Activated CD8-positive, alpha-beta memory T cell treated with anti-CD3 and anti-CD28 coated beads for 48 hours (primary cell): ENCODE data around the gene STOML2.
A peak's percentile ranks its signal among the peaks of the same experiment; 100 is the strongest.

Experiments used
- DNase-seq, 3 experiments: peaks; one replicate each; pipeline ENCODE4 v3.0.0-alpha.2; 2020; ENCODE audit warnings: low read depth in 2 of 3, low spot score in 2 of 3

STOML2 gene

DNA sequence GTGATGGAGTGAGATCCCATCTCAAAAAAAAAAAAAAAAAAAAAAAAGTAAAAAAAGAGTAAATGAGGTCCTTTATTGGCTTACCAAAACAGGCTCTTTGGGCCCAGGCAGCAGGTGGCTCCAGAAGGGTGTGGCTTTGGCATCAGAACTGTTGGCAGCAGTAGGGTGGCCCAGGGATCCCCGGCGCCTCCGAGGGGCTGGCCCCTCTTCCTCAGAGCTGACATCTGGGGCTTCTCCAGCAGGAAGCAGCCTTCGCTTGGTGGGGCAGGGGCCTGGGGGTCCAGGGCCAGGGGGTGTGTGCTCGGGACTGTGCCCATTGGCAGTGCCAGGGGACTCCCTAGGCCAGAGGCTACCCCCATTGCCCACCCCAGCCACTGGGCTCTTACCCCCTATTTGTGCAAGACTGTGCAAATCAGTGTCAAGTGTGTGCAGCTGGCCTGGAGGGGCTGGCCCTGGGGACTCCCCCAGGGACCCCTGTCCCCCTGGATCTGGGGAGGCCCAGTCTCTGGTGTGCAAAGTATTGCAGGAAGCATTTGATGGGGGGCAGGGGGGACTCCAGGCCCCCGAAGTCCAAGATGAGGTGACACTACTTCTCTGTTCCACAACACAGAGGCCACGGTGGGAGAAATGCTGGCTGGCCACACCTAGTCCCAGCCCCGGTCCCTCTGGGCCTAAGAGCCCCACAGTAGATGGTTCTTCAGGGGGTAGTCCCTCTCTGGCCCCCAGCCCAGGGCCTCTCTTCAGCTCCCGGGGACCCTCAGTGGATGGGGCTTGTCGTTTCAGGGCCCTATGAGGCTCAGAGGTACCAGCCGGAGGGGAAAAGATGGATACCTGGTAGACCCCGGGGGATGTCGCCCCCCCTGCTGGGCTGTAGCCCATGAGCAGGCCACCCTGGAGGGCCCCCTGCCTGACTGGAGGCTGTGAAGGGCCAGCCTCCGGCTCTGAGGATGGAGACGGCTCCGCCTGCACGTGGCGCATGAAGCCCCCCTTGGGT, 4.7 kb upstream of the STOML2 start:
- DNase-seq, result no peak

DNA sequence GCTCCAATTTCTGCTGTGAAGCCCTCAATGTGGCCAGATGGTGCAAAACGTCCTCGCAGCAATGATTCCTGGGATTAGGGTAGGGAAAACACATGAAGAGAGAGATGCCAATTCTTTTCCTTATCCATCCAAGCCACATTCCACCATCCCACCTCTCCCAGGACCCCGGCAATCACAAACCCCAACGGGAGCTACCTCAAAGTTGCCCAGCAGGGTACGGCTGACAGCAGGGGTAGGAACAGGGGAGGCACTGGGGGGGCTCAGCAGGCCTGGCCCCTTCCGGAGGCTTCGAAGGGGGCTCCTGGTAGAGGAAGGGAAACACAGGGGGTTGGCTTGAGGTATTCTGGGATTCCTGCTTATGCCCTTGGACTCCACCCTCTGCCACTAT, 3.4 kb upstream of the STOML2 start:
- no peak for DNase-seq

DNA sequence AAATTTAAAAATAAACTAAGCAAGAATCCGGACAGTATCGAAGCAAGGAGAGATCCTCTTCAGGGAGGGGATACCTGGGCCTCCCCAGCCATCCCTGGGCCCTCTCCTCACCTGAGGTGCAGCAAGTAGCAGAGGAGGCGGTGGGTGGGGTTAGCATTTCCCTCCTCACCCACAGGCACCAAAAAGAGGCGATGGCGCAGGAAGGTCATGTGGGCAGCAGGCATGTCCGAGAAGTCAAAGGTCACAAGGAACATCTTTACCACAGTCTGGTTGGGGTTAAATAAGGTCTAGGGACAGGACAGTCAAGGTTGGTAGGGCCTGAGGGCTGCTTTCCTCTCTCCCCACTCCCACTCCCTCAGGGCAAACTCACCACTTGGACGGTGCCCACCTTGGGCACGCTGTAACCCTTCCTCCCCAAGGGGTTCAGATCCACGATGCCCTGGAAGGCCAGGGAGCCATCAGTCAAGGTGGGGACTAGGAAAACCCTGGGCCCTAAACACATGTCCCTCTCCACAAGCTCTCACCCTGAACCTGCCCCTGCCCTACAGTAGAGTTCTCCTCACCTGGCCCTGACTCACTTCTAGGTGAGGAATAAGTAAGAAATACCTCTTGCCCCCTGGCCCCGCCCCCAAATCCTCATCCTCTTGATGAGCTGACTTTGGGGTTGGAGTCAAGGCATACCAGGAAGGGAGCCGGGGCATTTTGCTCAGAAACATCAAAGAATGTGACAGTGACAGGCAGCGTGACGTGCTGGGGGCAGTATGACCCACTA, 2.8 kb upstream of the STOML2 start:
- no peak for DNase-seq

DNA sequence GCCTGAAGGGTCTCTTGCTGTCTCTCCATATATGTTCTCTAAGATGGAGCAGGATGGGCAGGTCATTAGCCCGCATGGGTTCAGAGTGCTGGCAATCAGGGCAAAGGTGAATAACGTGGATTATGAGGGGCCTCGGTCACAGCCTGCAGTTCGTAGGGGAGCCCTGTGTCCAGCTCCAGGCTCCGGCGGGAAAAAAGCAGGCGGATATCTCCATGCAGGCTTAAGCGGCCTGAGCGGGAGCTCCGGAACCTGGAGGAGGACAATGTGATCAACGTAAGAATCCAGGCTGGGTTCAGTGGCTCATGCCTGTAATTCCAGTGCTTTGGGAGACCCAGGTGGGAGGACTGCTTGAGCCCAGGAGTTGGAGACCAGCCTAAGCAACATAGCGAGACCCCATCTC, 2.2 kb upstream of the STOML2 start:
- no peak for DNase-seq

DNA sequence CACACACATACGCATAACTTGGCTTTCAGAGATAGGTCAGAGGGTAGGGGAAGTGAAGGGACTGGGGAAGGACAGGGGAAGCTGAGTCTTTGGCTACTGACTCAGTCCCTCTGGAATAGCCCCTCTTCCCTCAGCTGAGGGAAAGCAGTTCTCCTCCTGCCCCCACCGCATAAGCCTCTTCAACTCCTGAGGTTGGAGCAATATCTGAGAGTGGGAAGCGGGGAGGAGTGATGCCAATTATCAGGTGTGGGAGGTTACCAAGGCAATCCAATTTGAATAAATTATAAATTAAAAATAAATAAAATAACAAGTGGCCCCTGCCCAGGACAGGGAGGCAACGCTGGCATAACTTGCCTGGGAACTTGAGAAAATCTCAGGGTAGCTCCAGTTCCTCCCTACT, 1.7 kb upstream of the STOML2 start:
- no peak for DNase-seq

DNA sequence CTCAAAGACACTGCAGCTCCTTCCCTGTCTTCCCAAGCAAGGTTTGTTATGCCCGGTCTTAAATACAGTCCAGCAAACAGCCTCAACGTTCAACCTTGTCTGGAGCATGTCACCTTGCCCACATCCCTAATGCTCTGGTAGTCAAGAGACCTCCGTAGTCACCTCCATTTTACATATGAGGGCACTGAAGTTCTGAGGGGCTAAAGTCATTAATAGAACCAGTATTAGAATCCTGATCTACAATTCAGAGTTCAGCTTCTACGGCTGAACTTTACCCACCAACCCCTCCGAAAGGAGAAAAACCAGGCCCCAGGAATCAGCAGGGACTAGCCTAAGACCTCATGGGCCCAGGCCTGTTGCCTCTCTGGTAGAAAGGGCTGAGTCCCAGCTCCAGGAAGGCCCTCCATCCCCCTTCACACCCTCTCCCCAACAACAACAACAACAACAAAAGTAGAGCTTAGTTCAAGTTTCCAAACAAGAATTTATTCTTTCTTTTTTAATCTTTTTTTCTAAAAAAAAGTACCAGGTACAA, 795 bp upstream of the STOML2 start:
- no peak for DNase-seq

DNA sequence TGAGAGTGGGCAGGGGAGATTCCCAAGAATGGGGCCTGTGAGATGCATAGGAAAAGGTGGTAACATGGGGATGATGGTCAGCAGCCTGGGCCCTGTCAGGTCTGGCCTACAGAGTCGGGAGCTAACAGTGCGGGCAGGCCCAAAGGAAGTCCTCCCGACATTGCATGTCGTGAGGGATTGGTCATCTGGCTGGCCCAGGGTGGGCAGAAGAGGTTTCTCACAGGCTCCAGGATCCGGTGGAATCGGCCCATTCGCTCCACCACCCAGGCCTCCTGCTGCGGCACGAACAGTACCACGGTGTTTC, 514 bp downstream of the STOML2 start:
- no peak for DNase-seq

DNA sequence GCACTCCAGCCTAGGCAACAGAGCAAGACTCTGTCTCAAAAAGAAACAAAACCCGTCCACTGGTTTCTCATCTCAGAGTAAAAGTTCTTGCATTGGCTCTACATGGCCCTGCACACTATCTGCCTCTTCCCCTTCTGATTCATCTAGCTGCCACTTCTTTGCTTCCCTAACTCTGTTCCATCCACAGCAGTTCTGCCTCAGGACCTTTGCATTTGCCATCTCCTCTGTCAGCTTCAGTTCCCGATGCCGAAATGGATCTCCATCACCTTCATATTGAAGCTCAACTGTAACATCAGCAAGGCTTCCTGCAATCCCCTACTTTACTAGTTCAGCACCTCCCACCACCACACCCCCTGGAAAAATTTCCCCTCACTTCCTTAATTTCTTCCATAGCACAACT, 5.4 kb downstream of the STOML2 start:
- DNase-seq, result no peak

DNA sequence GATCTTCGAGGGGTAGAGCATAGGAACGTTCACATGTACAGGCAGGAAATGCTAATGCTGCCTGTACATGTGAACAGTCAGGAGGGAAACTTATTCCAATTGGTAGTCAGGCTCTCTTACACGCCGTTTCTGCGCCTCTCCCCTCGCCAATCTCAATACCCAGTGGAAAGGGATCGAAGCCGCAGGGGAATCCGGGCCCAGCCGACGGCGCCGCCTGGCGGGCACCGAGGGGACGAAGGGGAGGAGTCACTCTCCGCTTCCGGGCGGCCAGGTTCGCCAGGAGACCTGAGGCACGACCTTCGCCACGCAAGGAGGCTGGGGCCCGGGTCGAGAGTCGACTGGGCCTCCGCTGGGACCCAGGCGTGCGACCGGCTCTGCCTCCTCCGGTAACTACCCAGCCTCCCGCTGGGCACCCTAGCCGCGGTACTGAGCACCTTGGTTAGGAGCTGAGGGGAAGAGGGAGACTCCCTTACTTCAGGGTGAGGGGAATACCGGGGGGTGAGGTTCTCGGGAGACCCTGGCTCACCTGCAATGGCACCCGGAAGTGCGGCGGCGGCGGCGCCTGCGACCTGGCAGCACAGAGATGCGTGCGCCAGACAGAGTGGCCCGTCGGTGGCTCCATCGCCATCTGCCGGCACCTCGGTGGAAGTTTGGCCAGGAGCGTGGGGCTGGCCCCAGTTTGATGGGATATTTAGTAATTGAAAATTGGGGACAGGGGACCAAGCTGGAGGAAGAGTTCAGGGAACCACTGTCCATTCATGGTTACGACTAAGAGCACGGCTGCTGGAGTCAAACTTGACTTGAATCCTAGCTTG, 6.7 kb downstream of the STOML2 start, which contains the start of gene PIGO:
PIGO (minus strand) TSS at position 557 of the 815 bp plus-strand sequence. CDS start 1,026 bp downstream, outside the sequence.
- DNase-seq, result peak; percentile 79 to 86 (median 80)

DNA sequence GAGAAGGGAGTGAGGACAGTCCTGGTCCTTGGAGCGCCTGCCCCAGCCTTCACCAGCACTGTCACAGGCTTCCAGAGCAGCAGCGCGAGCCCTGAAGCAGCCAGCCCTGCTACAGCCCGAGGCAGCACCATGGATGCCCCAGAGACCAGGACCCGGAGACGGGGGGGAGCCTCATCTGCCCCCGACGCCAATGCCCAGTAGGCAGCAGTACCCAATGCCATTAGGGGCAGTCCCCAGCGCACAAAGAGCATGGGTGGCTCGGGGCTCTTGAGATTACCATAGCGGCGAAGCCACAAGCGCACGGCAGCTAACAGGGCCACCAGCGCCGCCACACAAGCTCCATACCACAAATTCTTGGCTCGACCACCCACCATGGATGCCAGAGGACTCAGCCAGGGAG, 11.4 kb downstream of the STOML2 start:
- no peak for DNase-seq

DNA sequence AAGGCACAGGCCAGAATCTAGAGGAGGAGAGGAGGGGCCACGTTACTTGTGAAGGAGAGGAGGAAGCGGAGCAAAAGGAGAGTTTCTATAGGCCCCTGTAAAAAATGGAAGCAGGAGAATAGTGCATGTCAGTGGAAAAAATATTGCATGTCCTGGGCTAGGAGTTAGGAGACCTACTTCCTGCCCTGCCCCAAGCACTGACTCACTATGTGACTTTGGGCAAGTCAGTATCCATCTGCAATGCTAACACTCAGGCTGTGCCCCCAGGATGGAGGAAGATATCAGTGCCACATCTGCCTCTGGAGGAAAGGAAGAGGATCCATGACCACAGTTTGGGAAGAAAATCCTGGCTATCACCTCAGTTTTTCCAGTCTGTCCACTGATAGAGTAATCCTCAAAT, 13.5 kb downstream of the STOML2 start:
- DNase-seq, result no peak

DNA sequence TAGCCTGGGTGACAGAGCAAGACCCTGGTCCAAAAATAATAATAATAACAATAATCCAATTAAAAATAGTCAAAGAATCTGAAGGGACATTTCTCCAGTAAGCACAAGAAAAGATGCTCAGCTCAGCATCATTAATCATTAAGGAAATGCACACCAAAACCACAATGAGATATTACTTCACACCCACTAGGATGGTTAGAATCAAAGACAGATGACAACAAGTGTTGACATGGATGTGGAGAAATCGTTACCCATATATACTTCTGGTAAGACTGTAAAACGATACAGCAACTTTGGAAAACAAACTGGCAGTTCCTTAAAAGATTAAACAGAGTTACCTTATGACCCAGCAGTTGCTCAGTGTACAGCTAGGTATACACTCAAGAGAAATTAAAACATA, 17.9 kb downstream of the STOML2 start:
- no peak for DNase-seq

DNA sequence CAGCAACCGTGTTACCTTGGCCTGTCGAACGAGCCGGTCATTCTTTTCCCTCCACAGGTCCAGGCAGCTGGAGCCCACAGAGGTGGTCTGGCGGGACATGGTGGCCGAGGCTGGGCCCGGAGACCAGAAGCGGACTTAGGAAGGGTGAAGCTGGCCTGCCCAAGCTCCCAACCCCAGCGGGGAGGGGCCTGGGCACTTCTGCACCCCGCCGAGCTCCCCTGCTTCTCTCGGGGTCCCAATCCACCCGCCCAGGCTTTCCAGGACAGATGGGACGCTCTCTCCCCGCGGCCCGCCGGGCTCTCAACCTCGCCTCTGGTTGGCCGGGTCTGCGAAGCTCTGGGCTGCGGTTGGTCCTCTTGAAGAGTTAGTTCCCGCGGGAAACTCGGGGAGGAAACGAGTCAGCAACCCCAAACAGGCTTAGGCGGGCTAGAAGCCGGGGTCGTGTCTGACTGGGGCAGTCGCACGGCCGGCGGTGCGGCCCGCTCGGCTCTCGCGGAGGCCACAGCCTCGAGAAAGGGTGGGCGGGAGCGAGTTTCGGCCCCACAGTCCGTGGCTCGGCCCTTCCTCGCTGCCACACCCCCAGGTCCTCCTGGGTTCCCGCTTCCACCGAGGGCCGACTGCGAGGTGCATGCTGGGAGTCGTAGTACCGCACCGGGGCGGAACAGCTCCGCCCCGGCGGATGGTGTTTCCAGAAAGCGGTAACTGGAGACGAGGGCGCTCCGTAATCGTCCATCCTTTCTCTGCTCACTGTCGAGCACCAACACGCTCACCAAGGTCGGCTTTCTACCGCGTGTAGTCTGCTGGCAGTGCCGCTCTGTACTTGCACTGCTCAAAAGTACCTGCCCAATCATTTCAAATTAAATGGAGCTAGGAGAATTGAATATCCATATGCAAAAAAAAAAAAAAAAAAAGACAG, 23.2 kb downstream of the STOML2 start, which contains the start of gene FANCG:
FANCG (minus strand) TSS at position 517 of the 916 bp plus-strand sequence; CDS start at position 99, 418 bp downstream.
- DNase-seq, result peak; percentile 64 to 76 (median 65)

DNA sequence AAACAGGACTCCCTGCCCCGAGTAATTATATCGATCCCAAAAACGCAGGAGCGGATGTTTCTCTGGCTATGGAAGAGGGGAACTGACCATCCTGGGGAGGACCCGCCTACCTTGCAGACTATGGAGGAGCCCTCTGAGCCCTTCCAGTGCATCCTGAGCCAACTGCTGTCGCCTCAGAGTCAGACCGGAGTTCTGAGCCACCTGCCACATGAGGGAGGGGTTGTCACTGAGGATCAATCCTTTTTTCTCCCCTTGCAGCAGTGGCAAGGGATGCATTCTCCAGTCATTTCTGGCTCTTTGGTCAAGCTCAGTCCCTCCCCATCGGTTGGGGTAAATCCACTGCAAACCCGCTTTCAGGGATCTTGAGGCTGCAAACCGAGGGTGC, 23.9 kb downstream of the STOML2 start:
- no peak for DNase-seq

DNA sequence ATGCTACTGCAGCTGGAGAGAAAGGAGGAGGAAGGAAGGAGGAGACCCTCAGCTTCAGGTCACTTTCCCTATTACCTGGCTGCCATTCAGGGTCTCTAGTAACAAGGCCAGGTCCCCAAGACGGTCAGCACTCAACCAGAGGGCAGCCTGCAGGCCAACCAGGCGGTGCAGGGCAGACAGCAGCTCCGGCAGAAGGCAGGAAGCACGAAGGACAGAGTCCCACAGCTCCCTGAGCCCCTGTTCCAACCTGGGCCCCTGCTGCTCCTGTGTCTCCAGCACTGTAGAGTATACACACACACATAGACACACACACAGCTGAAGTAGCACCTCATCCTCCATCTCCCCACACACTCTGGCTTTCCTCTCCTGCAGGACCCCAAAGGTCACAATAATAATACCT, 24.9 kb downstream of the STOML2 start:
- DNase-seq, result no peak

DNA sequence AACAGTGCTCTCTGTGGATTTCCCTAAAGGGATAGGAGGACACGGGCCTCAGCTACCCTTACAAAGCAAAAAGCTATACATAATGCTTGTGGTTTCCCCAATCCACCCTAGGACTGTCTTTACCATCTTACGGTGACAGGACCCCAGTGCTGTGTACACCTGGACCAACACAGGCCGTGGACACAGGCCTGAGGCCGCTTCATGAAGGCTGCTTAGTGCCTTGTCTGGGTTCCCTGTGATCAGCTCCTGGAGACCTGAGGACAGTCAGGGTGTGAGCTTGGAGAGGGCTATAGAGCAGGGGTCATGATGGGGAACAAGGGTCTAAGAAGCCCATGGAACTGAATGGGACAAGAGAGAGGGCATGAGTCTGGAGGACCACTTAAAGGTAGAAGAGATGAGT, 26.1 kb downstream of the STOML2 start:
- no peak for DNase-seq

DNA sequence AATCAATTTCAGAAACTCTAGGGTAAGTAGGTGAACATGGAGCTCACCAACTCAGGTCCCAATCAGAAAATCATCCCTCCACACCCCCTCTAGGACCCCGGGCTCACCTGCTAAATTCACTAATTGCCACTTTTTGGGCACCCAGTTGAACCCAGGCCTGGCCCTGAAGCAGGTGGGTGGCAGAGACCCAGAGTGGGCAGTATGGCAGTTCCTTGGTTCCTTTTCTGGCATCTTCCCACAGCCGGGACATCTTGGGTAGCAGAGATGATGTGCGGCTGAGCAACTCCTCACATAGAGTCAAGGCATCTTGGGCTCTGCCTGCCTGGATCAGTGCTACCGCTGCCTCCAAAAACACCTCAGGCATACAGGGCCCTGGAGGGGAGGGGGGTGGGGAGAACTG, 27.6 kb downstream of the STOML2 start:
- no peak for DNase-seq

DNA sequence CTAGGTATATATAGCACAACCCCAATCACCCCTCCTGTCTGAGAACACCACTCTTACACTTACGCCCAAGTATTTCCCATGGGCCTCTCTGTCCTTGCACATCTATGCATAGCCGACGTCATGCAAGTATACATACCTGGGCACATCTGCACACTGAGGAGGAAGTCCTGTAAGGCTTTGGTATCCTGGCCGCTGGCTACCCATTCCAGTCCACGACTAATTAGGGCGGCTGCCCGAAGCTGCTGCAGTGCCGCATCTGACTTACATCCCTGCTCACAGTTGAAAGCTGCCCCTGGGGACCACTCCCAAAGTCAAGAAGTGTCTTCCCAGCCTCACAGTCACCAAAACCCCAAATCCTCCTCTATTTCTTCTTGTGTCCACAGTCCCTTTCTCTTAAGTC, 28.1 kb downstream of the STOML2 start:
- no peak for DNase-seq

DNA sequence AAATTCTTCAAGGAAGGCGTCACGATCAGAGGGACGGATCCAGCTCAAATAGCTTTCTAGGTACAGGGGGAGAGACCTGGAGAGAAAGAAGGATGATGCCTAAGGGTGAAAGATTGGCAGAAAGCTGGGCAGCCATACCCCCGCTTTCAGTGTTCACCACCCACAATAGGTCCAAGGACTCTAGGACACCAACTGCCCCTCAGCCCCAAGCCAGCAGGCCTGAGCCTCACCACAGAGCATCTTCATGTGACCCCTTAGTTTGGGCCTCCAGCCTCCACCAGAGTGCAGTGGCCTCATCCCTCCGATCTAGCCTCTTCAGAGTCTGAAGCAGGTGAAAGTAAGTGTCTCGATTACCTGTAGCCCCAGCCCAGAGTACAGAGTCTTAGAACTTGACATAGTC, 28.8 kb downstream of the STOML2 start:
- DNase-seq, result no peak

DNA sequence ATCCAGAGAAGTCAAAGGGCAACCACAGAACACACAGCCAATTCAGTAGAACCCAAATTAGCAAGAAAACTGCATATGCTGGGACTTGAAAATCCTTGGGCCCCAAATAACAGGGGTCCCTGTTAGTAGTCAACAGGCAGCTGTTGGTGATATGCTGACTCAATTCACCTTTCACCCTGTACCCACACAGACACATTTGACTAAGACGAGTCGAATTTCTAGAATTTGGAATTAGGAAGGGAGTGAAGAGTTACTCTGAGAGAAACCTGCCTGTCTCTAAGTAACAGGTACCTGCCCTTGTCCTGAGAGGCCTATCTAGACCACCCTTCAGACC, 29.7 kb downstream of the STOML2 start:
- no peak for DNase-seq
